T-cell (primary cell): ENCODE measurements around the gene SUGCT. TPM values are rescaled to one million over a fixed set of nuclear protein-coding genes. Genes with fewer than 3 reads are reported as not detected.
"Not testable (repeated sequence)": the region's sequence is repeated elsewhere in the genome, so short reads cannot be mapped to it uniquely, and the experiment has no call there.

Experiments used
- ATAC-seq, 4 experiments: fragments of 200-7000 bp in 3 of 4; fragments of 150-1000 bp in 1 of 4; cut with Tn5 transposase; replicated peaks in 1 of 4; 1 replicate in 3 of 4; 2 replicates in 1 of 4; pipeline ENCODE4 v1.10.0; 2021; ENCODE audit warnings: moderate library complexity in 3 of 4, mild to moderate bottlenecking in 2 of 4, moderate number of reproducible peaks in 1 of 4
- CTCF ChIA-PET, 2 donors: fragments of 300-600 bp; sonication (Branson Sonifier 250); formaldehyde crosslinking; loops; one replicate each; lab custom pipeline; 2022; ENCODE audit warnings: antibody characterized with exemption in 2 of 2; lab: Charles Lee
- POLR2A ChIA-PET, 2 donors: fragments of 300-600 bp; sonication (Branson Sonifier 250); formaldehyde crosslinking; loops; one replicate each; lab custom pipeline; 2022; ENCODE audit warnings: antibody characterized with exemption in 2 of 2; lab: Charles Lee
- DNase-seq, 35 experiments: peaks; one replicate each; pipeline versions ENCODE4 v3.0.0 to v3.0.0-alpha.2; 2013 to 2023
- H3K27ac ChIP-seq: one replicate; pipeline ENCODE4 v1.5.1; 2013; ENCODE audit warnings: low read length
- H3K27me3 ChIP-seq, 2 experiments: replicated peaks in 1 of 2; 1 replicate in 1 of 2; 2 replicates in 1 of 2; pipeline versions ENCODE4 v1.6.1 to v1.7.0; 2013; ENCODE audit warnings: low read length in 1 of 2, mixed read lengths in 1 of 2; ENCODE audit not compliant: control insufficient read depth in 2 of 2, insufficient read depth in 2 of 2; ENCODE audit errors: extremely low read depth in 1 of 2
- H3K36me3 ChIP-seq, 2 donors: 1 replicate in 1 of 2; 2 replicates in 1 of 2; pipeline versions ENCODE4 v1.6.1 to v1.7.0; 2013; ENCODE audit warnings: low read length in 1 of 2; ENCODE audit not compliant: control insufficient read depth in 2 of 2, insufficient read depth in 1 of 2; ENCODE audit errors: extremely low read depth in 1 of 2
- H3K4me1 ChIP-seq, 2 experiments: 1 replicate in 1 of 2; 2 replicates in 1 of 2; pipeline versions ENCODE4 v1.6.1 to v1.7.0; 2013; ENCODE audit warnings: low read length in 2 of 2, mixed read lengths in 1 of 2; ENCODE audit not compliant: insufficient read depth in 2 of 2, control insufficient read depth in 1 of 2; ENCODE audit errors: extremely low read depth in 1 of 2
- H3K4me3 ChIP-seq, 2 donors: 1 replicate in 1 of 2; 2 replicates in 1 of 2; pipeline versions ENCODE4 v1.5.1 to v1.7.0; 2013; ENCODE audit warnings: mild to moderate bottlenecking in 2 of 2, low read length in 1 of 2, moderate library complexity in 1 of 2; ENCODE audit not compliant: control insufficient read depth in 1 of 2; ENCODE audit errors: extremely low read depth in 1 of 2
- H3K9me3 ChIP-seq: 2 replicates; pipeline ENCODE4 v1.7.0; 2013
- H3K27ac Mint-ChIP-seq, 2 donors: one replicate each; pipeline ENCODE4 v1.8.0; 2020 to 2021; ENCODE audit warnings: mild to moderate bottlenecking in 2 of 2, mixed read lengths in 2 of 2
- H3K27me3 Mint-ChIP-seq, 2 donors: one replicate each; pipeline ENCODE4 v1.8.0; 2021 to 2022; ENCODE audit warnings: mixed read lengths in 2 of 2
- H3K36me3 Mint-ChIP-seq: one replicate; pipeline ENCODE4 v1.8.0; 2021; ENCODE audit warnings: mixed read lengths
- H3K4me1 Mint-ChIP-seq, 3 donors: one replicate each; pipeline ENCODE4 v1.8.0; 2020 to 2022; ENCODE audit warnings: mixed read lengths in 3 of 3, mild to moderate bottlenecking in 1 of 3
- H3K4me3 Mint-ChIP-seq, 3 donors: one replicate each; pipeline ENCODE4 v1.8.0; 2020 to 2022; ENCODE audit warnings: mild to moderate bottlenecking in 3 of 3, mixed read lengths in 3 of 3, moderate library complexity in 3 of 3
- H3K9me3 Mint-ChIP-seq, 3 donors: one replicate each; pipeline ENCODE4 v1.8.0; 2020 to 2022; ENCODE audit warnings: mixed read lengths in 3 of 3
- WGBS: methylation state at CpG from one replicate; pipeline ENCODE4 v1.1.5; 2013; ENCODE audit warnings: missing lambda C conversion rate; ENCODE audit not compliant: insufficient coverage; 5-methylcytosine and 5-hydroxymethylcytosine counted together
- total RNA-seq, 35 experiments: library from RNA in 6 of 35; stranded (reverse) in 6 of 35; fragments of 120-200 nt in 1 of 35; gene quantifications; one replicate each; pipeline versions ENCODE4 v1.2.1 to v1.2.4 and lab custom pipeline; 2013 to 2026

Gene SUGCT
- total RNA-seq, 5 donors from 2014 or later (not counting 1 experiment from before 2014, with no cell fraction given) = 1.3 to 3.1 (median 2.3) TPM

DNA sequence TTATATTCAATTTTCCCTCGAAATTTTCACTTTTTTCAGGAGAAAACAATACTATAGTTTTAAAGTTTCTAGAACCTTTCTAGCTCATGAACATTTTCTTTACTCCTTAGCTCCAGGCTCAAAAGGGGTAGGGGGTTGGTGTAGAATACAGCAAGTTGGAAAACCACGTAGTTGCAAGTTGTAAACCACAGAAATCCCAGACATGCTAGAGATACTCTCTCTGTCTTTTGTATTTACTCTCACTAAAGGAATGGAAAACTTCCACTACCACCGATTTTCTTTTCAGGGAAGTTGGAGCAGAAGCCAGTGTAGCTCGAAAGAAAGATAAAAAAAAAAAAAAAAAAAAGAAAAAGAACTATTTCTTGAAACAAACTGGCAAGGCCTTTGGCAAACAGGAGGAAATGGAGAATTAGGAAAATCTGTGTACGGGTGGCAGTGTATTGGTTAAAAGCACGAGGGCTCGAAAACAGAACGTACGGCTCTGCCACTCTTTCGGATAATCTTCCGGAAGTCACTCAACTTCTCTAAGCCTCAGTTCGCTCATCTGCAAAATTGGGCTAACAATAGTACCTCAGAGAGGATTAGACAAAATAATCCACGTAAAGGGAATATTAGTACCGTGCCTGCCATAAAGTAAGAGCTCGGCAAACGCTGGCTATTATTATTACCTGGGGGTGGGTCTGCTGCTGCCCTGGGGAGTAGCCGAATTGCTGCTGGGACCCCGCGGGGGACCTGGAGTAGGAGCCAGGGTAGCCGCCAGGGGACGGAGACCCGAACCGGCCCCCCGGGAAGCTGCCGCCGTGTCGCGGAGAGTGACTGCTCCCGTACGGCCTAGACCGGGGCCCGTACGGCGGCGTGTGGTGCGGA is 1.0 kb upstream of the SUGCT start:
- Mint-ChIP-seq H3K9me3 (no peaks in the 10 kb centered on the region), H3K4me1 (peaks cover 48 to 51% (median 50%) of the 10 kb centered on the region in 3 donors), H3K4me3 (peak overlapping the region; percentile 90 to 97 (median 95)), H3K27me3 (peaks cover 0 to 2% of the 10 kb centered on the region in 2 donors), H3K27ac (peak overlapping the region; percentile 79 to 89), H3K36me3 (no peaks in the 10 kb centered on the region)
- ChIA-PET CTCF (interaction anchor here (0.6 to 1.3 kb wide), 4 partner anchors 81 to 1766 kb away, joined by 3 to 9 read pairs (median 4); no protein-coding TSS in a partner anchor), POLR2A (interaction anchor here (0.6 to 1.1 kb wide), 6 partner anchors 186 to 545 kb away, joined by 3 to 6 read pairs (median 3); no protein-coding TSS in a partner anchor)
- H3K4me1 ChIP-seq = peaks cover 19 to 22% of the 10 kb centered on the region in 2 experiments
- no peaks in the 10 kb centered on the region for H3K9me3 ChIP-seq
- 0% methylated on average over 22 of the region's 36 CpGs for WGBS
- H3K36me3 ChIP-seq = no peaks in the 10 kb centered on the region
- H3K27ac ChIP-seq = peak overlapping the region; percentile 84
- H3K4me3 ChIP-seq = peak overlapping the region; percentile 87 to 94
- peak in 3 of 4 experiments; percentile 13 to 62 (median 62) for ATAC-seq
- peaks cover 0 to 11% of the 10 kb centered on the region in 2 experiments for H3K27me3 ChIP-seq
- peak in 6 of 35 experiments; percentile 1 to 53 (median 10) for DNase-seq

DNA sequence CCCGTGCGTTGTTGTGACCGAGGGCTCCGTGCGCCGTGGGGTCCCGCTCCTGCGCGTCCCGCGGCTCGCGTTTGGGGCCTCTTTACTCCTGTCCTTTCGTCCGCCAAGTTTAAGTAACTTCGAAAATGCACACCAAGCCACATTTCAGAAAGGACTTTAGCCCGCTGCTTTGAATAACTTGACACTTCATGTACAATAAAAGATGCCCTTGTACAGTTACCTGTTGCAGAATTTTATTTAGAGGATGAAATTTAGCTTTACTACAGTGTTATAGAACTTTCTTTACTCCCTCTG is 459 bp downstream of the SUGCT start:
- WGBS = 11% methylated on average over 13 of the region's 17 CpGs
- H3K27ac Mint-ChIP-seq = peak overlapping the region in 1 of 2 donors; percentile 44

DNA sequence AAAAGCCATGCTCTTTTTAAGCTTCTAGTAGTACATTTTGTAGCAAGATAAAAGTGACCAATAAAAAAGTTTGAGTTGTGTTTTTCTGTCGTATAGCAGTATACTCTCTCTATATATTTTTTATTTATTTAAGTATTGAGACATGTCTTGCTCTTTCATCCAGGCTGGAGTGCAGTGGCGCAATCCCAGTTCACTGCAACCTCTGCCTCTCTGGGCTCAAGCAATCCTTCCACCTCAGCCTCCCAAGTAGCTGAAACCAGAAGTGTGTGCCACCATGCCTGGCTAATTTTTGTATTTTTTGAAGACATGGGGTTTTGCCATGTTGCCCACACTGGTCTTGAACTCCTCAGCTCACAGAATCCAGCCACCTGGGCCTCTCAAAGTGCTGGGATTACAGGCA is 2.8 kb downstream of the SUGCT start:
- peaks cover under 1 to 5% of the 10 kb centered on the region in 2 donors for H3K27me3 Mint-ChIP-seq
- ChIA-PET CTCF (no interaction called here), POLR2A (no interaction called here)
- Histone ChIP-seq H3K27me3 (peaks cover 0 to 14% of the 10 kb centered on the region in 2 experiments), H3K4me3 (no peak overlapping the region), H3K27ac (no peak overlapping the region), H3K4me1 (peaks cover 7 to 12% of the 10 kb centered on the region in 2 experiments), H3K9me3 (no peaks in the 10 kb centered on the region), H3K36me3 (no peaks in the 10 kb centered on the region)
- DNase-seq (no peak), ATAC-seq (no peak)
- no peak overlapping the region for H3K4me3 Mint-ChIP-seq
- no peaks in the 10 kb centered on the region for H3K9me3 Mint-ChIP-seq
- no peaks in the 10 kb centered on the region for H3K36me3 Mint-ChIP-seq
- H3K27ac Mint-ChIP-seq = no peak overlapping the region
- H3K4me1 Mint-ChIP-seq = peaks cover 18 to 19% (median 18%) of the 10 kb centered on the region in 3 donors
- WGBS = no CpG with 5 or more reads among the region's 2 CpGs

More for the DNA sequence above, 459 bp downstream of the SUGCT start:
- Histone ChIP-seq H3K9me3 (no peaks in the 10 kb centered on the region), H3K4me3 (peak overlapping the region; percentile 87 to 94), H3K36me3 (no peaks in the 10 kb centered on the region), H3K4me1 (peaks cover 14 to 22% of the 10 kb centered on the region in 2 experiments), H3K27me3 (peaks cover 0 to 11% of the 10 kb centered on the region in 2 experiments), H3K27ac (no peak overlapping the region)
- Mint-ChIP-seq H3K9me3 (no peaks in the 10 kb centered on the region), H3K4me1 (peaks cover 37 to 40% (median 39%) of the 10 kb centered on the region in 3 donors), H3K36me3 (no peaks in the 10 kb centered on the region), H3K4me3 (peak overlapping the region; percentile 90 to 97 (median 95)), H3K27me3 (peaks cover 0 to 5% of the 10 kb centered on the region in 2 donors)
- ATAC-seq (peak in 1 of 4 experiments; percentile 7), DNase-seq (peak in 3 of 35 experiments; percentile 2 to 6 (median 5))
- ChIA-PET CTCF (no interaction called here), POLR2A (no interaction called here)

DNA sequence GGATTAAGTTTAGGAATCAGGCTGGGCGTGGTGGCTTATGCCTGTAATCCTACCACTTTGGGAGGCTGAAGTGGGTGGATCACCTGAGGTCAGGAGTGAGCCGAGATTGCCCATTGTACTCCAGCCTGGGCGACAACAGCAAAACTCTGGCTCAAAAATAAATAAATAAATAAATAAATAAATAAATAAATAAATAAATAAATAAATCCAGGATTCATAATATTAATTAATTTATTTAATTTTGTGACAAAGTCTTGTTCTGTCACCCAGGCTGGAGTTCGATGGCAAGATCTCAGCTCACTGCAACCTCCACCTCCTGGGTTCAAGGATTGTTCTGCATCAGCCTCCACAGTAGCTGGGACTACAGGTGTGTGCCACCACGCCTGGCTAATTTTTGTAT is 4.2 kb downstream of the SUGCT start:
- no peaks in the 10 kb centered on the region for H3K36me3 ChIP-seq
- no CpG with 5 or more reads among the region's 5 CpGs for WGBS
- H3K36me3 Mint-ChIP-seq = no peaks in the 10 kb centered on the region
- H3K27ac Mint-ChIP-seq = no peak overlapping the region
- POLR2A ChIA-PET = interaction anchor here (0.6 to 0.7 kb wide), 2 partner anchors 42 to 111 kb away, joined by 3 to 10 read pairs; no protein-coding TSS in a partner anchor
- CTCF ChIA-PET = no interaction called here
- H3K9me3 ChIP-seq = no peaks in the 10 kb centered on the region
- peaks cover 0 to 14% of the 10 kb centered on the region in 2 experiments for H3K27me3 ChIP-seq
- H3K4me1 Mint-ChIP-seq = peaks cover 6 to 7% (median 7%) of the 10 kb centered on the region in 3 donors
- ATAC-seq (no peak), DNase-seq (no peak)
- no peak overlapping the region for H3K4me3 Mint-ChIP-seq
- H3K4me3 ChIP-seq = no peak overlapping the region
- peaks cover 9 to 12% of the 10 kb centered on the region in 2 donors for H3K27me3 Mint-ChIP-seq
- H3K4me1 ChIP-seq = peaks cover 3 to 7% of the 10 kb centered on the region in 2 experiments
- no peak overlapping the region for H3K27ac ChIP-seq
- H3K9me3 Mint-ChIP-seq = no peaks in the 10 kb centered on the region

DNA sequence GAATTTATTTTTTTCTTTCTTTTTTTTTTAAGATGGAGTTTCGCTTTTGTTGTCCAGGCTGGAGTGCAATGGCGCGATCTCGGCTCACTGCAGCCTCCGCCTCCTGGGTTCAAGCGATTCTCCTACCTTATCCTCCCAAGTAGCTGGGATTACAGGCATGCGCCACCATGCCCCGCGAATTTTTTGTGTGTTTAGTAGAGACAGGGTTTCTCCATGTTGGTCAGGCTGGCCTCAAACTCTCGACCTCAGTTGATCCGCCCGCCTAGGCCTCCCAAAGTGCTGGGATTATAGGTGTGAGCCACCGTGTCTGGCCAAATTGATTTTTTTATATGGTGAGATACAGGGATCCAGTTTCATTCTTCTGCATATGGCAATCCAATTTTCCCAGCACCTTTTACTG is 5.1 kb downstream of the SUGCT start:
- H3K27ac ChIP-seq, H3K9me3 ChIP-seq, CTCF ChIA-PET, H3K36me3 ChIP-seq, ATAC-seq, H3K4me3 Mint-ChIP-seq, H3K4me3 ChIP-seq, DNase-seq, POLR2A ChIA-PET, H3K4me1 ChIP-seq, H3K9me3 Mint-ChIP-seq, H3K4me1 Mint-ChIP-seq, H3K27ac Mint-ChIP-seq, H3K36me3 Mint-ChIP-seq: not testable (repeated sequence)
- WGBS = 100% methylated on average over 4 of the region's 13 CpGs
- H3K27me3 Mint-ChIP-seq = peaks cover 13 to 17% of the 10 kb centered on the region in 2 donors
- H3K27me3 ChIP-seq = peaks cover 0 to 14% of the 10 kb centered on the region in 2 experiments

DNA sequence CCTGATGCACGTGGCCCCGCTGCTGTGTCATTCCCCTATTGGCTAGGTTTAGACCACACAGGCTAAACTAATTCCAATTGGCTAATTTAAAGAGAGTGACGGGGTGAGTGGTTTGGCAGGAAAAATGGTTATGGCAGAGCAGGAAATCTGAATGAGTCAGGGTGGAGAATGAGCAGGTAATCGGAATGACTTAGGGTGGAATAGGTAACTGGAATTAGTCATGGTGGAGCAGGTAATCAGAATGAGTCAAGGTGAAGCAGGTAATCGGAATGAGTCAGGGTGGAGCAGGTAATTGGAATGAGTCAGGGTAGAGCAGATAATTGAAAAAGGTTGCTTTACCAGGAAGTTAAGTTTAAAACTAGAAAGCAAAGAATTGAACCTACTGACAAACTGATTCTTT is 7.1 kb downstream of the SUGCT start:
- CTCF ChIA-PET, H3K27ac ChIP-seq, H3K27me3 ChIP-seq, H3K9me3 Mint-ChIP-seq, H3K4me1 Mint-ChIP-seq, ATAC-seq, DNase-seq, H3K9me3 ChIP-seq, H3K36me3 Mint-ChIP-seq, H3K4me1 ChIP-seq, H3K27ac Mint-ChIP-seq, H3K4me3 ChIP-seq, POLR2A ChIA-PET, H3K36me3 ChIP-seq, H3K4me3 Mint-ChIP-seq: not testable (repeated sequence)
- peaks cover 17 to 22% of the 10 kb centered on the region in 2 donors for H3K27me3 Mint-ChIP-seq
- 83% methylated on average over 2 of the region's 5 CpGs for whole genome bisulfite sequencing
